AG09309 (cell line): ENCODE measurements around the gene ABLIM2.

Experiments
- DNase-seq: peaks from one replicate; pipeline ENCODE4 v3.0.0-alpha.2; 2010; ENCODE audit warnings: low read depth
- H3K4me3 ChIP-seq: 2 replicates; pipeline ENCODE4 v1.5.1; 2011; ENCODE audit warnings: mild to moderate bottlenecking, low read depth, low read length, moderate library complexity; ENCODE audit not compliant: control insufficient read depth
- TF ChIP-seq, protein P1 (sequence below): IDR thresholded peaks from 2 replicates; pipeline ENCODE4 v1.5.1; 2011; ENCODE audit warnings: mild to moderate bottlenecking, low read depth, low read length, inconsistent platforms; ENCODE audit not compliant: insufficient read depth, control insufficient read depth; ENCODE audit errors: missing control alignments

Gene ABLIM2

DNA sequence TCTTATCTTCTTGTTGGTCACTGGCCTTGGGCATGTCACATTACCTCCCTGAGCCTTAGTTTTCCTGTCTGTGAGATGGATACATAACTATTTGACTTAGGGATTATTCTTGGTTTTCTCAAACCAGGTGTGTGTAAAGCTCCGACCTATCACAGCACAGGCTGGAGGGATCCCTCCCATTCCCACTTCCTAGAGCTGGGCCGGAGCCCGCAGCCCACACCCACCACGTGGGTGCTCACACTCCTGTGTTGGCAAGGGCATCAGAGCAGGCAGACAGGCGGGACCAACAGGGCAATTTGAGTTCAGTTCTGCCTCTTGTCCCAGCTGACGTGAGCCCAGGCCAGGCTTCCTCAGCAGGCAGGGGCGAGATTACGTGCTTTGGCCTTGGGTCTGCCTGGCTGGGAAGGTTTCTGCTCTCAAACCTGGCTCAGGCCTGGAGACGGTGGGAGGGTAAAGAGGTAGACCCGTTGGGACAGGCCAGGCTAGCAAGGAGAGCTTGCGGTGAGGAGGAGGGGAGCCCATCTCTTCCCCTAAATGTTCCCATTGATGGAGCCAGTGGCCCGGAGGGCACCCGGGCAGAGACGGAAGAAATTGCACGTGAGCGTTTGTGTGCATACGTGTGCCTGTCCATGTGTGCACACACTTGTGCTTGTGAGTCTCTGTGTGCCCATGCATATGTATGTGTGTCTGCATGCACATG is 39.7 kb upstream of the ABLIM2 start:
- DNase-seq = no peak

DNA sequence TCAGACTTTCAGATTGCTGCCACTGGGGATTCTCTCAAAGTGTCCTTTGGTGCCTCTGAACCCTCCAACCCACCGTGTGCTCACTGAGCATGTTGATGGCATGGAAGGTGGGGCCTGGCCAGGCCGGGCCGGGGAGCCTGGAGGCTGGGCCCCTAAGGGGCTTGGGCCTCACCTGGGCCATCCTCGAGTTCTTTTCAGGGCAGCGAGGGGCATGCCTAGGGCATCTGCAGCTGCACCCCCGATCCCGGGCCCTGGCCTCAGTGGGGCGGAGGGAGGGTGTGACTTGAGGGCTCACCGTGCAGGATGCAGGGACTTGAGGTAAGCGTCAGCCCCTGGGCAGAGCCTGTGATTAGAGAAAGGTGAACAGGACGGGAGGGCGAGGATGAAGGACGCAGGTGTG is 38.9 kb upstream of the ABLIM2 start:
- H3K4me3 ChIP-seq = no peak overlapping the region
- TF ChIP-seq, protein P1, sequence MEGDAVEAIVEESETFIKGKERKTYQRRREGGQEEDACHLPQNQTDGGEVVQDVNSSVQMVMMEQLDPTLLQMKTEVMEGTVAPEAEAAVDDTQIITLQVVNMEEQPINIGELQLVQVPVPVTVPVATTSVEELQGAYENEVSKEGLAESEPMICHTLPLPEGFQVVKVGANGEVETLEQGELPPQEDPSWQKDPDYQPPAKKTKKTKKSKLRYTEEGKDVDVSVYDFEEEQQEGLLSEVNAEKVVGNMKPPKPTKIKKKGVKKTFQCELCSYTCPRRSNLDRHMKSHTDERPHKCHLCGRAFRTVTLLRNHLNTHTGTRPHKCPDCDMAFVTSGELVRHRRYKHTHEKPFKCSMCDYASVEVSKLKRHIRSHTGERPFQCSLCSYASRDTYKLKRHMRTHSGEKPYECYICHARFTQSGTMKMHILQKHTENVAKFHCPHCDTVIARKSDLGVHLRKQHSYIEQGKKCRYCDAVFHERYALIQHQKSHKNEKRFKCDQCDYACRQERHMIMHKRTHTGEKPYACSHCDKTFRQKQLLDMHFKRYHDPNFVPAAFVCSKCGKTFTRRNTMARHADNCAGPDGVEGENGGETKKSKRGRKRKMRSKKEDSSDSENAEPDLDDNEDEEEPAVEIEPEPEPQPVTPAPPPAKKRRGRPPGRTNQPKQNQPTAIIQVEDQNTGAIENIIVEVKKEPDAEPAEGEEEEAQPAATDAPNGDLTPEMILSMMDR = no peak
- DNase-seq = no peak

More for the DNA sequence above, 39.7 kb upstream of the ABLIM2 start:
- H3K4me3 ChIP-seq = no peak overlapping the region
- TF ChIP-seq, protein P1 = no peak

DNA sequence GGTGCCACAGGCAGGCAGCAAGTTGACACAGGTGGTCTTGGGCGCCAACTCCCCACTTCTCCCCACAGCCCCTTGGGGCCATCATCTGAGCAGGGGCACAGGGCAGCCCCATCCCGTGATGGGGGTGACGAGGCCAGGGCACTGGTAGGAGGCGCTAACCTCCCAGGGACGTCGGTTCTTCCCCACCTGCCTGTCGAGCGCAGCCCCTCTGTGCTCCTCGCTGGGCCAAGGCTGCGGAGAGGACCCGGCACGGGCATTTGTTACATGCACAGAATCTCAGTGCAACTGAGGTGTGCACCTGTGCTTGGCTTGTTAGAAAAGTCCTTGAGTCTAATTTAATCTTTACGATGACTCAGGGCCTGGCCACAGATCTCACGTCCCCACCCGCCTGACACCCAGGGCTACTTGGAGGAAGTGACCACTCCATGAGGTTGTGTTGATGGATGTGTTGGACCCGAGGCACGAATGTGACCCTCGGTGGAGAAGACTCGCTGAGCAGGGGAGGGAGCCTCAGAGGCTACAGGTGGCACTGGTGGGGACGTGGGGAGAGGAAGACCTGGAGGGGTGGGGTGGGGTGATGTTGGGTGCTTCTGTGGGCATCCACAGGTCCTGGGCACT is 37.3 kb upstream of the ABLIM2 start:
- H3K4me3 ChIP-seq = no peak overlapping the region
- TF ChIP-seq, protein P1 = no peak
- DNase-seq = no peak

DNA sequence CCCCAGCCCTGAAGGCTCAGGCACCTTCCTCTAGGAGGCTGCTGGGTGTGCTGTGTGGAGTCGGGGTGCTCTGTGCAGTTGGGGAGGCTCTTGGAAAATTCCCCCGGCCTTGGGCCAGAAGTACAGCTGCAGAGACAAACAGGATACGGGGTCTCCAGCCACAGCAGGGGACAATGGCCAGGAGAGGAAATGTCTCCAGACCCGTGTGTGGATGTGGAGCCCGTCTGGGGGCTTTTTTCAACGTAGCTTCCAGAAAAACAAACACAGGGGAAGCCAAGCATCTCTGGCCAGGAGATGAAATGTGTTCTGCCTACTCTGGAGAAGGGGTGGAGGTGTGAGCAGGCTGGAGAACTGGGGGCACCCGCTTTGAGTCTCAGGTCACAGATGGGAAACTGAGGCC is 36.8 kb upstream of the ABLIM2 start:
- no peak overlapping the region for H3K4me3 ChIP-seq
- no peak for DNase-seq
- TF ChIP-seq, protein P1 = no peak

DNA sequence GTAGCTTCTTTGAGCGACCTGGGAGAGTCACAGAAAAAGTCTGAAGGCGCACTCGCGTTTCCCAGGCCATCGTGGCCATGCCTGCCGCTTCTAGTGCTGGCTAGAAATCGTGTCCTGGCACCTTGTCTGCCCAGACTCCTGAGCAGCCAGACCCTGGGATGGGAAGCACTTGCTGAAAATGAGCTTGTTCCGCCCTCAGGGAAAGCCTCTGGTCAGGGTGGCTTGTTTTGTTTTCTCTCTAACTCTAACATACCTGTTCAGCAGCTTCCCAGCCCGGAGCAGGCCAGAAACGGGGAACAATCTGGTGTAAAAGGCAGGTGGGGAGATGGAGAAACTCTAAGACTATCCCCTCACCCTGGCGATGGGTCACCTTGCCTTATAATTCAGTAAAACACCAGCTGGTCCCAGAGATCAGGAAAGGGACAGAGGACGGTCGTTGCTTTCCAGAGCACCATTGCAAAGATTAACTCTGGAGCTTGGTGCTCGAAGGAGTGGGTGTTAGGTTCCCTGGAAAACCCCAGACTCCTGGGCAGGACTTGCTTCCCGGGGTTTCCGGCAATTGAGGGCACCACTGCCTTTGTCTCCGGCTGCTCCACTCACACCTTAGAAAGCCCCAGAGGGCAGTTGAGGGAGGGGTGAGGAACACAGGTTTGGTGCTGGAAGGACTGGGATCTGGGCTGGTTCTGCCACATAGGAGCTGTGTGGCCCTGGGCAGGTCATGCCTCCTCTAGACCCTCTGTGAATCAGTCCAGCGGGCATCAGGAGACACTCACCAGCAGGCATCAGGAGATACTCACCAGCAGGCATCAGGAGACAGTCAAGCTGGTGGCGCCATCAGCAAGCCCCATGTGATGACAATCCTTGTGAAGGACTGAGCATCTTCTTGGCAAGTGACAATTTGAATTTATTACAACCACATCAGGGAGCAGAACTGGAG is 36.0 kb upstream of the ABLIM2 start:
- no peak for DNase-seq
- TF ChIP-seq, protein P1 = no peak
- H3K4me3 ChIP-seq = no peak overlapping the region

DNA sequence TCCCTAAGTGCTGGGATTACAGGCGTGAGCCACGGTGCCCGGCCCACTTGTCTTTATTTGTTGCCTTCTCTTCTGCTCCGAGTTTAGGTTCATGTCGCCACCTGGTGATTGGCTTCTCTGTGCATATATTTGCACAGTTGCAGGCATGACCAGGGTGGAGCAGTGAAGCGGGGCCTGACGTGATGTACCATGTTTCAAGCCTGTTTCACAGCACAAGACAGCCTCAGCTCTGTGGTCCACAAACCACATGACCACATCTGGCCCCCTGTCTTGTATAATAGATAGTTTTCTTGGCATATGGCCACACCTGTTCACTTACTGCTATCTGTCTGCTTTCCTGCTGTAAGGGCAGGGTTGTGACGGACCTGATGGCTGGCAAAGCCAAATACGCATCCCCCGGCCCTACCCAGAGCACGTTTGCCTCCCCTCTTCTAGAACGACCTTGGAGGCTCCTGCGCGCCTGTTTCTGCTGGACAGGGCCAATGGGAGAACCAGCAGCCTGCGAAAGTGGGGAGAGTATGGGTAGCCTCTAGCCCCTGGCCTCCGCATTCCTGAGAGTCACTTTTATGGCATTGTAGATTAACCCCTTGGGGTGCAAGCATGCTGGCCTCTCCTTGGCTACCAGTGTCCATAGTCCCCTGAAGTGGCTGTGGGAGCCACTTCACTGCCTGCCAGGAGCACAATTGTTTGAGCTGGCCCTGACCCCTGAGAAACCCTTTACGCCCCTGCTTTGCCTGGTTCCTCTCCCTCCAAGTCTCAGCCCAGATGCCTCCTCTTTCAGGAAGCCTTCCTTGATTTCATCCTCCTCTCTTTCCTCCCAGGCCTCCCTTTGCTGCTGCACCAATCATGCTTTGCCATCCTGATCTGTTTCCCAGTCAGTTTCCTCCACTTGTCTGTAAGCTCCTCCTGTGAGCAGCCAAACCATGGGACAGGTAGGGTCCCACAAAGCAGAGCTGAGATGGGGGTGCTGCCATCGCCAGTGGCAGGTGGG is 34.4 kb upstream of the ABLIM2 start:
- TF ChIP-seq, protein P1 = peak; percentile 43
- DNase-seq = no peak
- no peak overlapping the region for H3K4me3 ChIP-seq
